Astrocyte of the cerebellum (primary cell): ENCODE results near the gene TCF7.

Experiments
- DNase-seq: peaks from one replicate; pipeline ENCODE4 v3.0.0-alpha.2; 2011; ENCODE audit warnings: low read depth
- H3K4me3 ChIP-seq: 2 replicates; pipeline ENCODE4 v1.5.1; 2011; ENCODE audit warnings: mild to moderate bottlenecking, low read depth, low read length, moderate library complexity
- CTCF ChIP-seq: IDR thresholded peaks from 2 replicates; pipeline ENCODE4 v1.5.1; 2012; ENCODE audit warnings: low read length, low read depth, moderate library complexity, mild to moderate bottlenecking; ENCODE audit errors: missing control alignments
- in situ Hi-C: cut with HindIII; loops from 2 replicates; pipeline ENCODE4 v1.10.0; 2017; ENCODE audit warnings: low sequenced_read_pairs

Gene TCF7

DNA sequence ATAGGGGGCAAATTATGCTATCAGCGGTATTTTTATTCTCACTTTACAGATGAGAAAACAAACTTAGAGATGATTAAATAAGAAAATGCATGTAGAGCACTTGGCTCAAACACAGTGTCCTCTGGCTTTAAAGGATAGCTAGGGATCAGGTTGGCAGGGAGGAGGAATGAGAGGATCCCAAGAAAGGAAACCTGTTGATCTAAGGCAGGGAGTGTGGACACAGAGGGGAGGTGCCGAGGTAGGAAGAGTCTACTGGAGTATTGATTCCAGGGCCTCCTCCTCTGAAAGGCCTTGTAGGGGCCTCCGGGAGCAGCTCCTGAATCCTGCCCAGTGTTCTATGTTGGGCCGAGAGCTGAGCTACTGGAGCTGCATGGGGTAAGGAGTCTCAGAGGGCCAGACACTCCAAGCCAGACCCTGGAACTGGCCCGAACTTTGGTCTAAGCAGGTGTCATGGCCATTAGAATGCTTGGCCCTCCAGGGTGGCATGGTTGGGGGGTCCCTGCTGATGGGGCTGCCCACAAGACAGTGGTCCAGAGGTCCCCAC lies 30.4 kb upstream of the TCF7 start:
- no peak for TF ChIP-seq CTCF
- in situ Hi-C loops = no loop called here
- H3K4me3 ChIP-seq = no peak overlapping the region
- no peak for DNase-seq

- no peak for DNase-seq
- H3K4me3 ChIP-seq = no peak overlapping the region
- in situ Hi-C loops = no loop called here
- no peak for TF ChIP-seq CTCF
These were observed 29.9 kb upstream of the TCF7 start for GRCh38 chr5:134084570-134084969.

- in situ Hi-C loops = no loop called here
- no peak overlapping the region for H3K4me3 ChIP-seq
- no peak for DNase-seq
- TF ChIP-seq CTCF = no peak
These were observed 29.1 kb upstream of the TCF7 start for GRCh38 chr5:134085411-134085810.

DNA sequence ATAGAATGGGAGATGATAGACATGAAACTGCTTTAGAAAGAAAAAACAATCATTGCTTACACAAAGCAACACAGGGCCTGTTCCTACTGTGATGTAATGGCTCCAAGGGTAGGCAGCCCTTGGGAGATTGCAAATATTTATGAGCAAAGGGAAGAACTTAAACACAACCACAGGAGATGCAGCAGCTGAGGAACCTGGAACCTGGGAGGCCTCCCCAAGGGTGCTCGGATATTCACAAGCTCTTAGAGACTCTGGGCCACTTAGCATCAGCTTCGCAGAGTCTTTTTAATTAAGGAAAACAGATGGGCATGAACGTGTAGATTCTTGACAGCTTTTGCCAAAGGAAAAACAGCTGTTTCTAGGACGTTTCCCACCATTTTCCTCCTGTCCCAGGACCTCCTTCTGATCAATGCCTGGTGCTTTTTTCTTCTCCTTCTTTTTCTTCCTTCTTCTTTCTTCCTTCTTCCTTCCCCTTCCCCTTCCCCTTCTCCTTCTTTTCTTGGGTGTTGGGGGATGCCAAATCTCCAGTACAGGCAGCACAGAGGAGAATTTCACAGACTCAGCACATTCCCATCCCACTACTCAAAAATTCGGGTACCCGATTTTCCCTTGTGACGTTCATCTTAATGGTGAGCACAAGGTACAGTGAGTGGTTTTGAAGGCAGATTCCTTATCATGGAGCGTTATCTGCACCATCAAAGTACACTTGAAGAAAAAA lies 28.1 kb upstream of the TCF7 start:
- TF ChIP-seq CTCF = no peak
- in situ Hi-C loops = no loop called here
- H3K4me3 ChIP-seq = no peak overlapping the region
- no peak for DNase-seq

DNA sequence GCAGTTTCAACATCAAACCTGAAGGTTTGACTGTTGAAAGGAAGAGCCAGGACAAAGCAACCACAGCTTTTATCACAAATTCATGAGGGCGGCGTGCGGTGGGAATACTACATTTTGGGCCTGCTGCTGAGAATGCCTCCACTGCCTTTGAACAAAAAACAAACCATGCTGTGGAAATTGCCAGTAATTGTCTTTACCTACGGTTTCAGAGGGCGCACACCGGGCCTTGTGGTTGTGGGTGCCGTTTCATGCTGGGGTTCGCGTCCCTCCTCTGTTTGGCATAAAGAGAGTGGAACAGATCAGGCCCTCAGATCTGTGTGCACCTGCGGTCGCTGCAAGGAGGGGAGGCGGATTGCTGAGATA lies 27.6 kb upstream of the TCF7 start:
- TF ChIP-seq CTCF = no peak
- DNase-seq = no peak
- in situ Hi-C loops = no loop called here
- no peak overlapping the region for H3K4me3 ChIP-seq

GRCh38 chr5:134088291-134088690 lies 26.2 kb upstream of the TCF7 start:
- TF ChIP-seq CTCF = no peak
- peak; percentile 63 for DNase-seq

More at GRCh38 chr5:134088291-134088690, 26.2 kb upstream of the TCF7 start:
- H3K4me3 ChIP-seq = no peak overlapping the region
- in situ Hi-C loops = no loop called here
